ENCODE data around the gene NOTCH2.

Gene NOTCH2

DNA sequence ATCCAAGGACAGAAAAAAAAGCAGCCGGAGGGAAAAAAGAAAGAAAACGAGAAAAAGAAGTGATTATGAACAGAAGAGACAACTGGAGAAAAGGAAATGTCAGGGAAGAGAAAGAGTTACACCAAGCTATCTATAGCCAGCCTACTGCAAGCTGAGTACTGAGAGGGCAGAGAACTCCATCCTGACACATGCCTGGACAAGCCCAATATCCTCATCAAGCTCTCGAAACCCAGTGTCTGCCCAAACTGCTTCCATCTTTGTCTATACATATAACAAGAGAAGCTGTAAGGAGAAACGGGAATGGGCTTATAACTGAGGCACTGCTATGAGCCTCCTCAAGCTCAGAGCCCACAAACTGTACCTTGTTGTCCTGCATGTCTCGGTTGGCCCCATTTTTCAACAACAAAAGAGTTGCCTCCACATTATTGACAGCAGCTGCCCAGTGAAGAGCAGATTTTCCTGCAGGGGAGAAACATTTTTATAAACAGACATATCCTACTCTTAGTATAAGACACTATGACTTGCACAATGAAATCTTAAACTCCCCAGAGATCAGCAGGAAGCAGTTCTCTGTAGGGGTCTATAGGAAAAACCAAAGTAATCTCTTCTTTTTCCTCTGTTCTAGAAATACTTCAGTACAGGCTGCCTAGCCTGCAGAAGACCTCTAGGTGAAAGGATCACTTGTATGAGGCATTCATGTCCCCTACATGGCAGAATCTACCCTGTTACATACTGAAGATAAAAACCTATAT lies 152.0 kb downstream of the NOTCH2 start:
- Histone ChIP-seq H3K4me1 (ENCODE audit: control insufficient read depth, insufficient read depth, low read length) (no peaks in the 10 kb centered on the region), H3K36me3 (ENCODE audit: control insufficient read depth in 2 of 2, insufficient read depth in 1 of 2, low read length in 2 of 2) (peaks cover 22 to 99% of the 10 kb centered on the region in 2 experiments), H3K9me3 (ENCODE audit: control insufficient read depth, insufficient read depth, low read depth, low read length) (no peaks in the 10 kb centered on the region), H3K4me3 (ENCODE audit: low read depth, low read length) (no peak overlapping the region), H3K27ac (ENCODE audit: extremely low read depth, low read depth, low read length) (no peak overlapping the region)
- ChIA-PET POLR2A (interaction anchor here (1.2 kb wide), 1 partner anchor 28 kb away, joined by 3 read pairs; no protein-coding TSS in a partner anchor), CTCF (no interaction called here)
- no peak for TF ChIP-seq BCL11A (tag by site-specific recombination; IDR thresholded peaks at IDR 0.05; ENCODE audit: low read depth)
- no peak for TF ChIP-seq ZNF548 (tag by site-specific recombination; IDR thresholded peaks at IDR 0.05)
- TF ChIP-seq ZNF24 (tag by site-specific recombination; IDR thresholded peaks at IDR 0.05) = no peak
- TF ChIP-seq ZNF311 (tag by site-specific recombination; IDR thresholded peaks at IDR 0.05; ENCODE audit: borderline replicate concordance) = no peak
- TF ChIP-seq MYNN (tag by site-specific recombination; IDR thresholded peaks at IDR 0.05; ENCODE audit: borderline replicate concordance) = no peak
- TF ChIP-seq SALL2 (tag by site-specific recombination; IDR thresholded peaks at IDR 0.05; ENCODE audit: borderline replicate concordance) = no peak
- TF ChIP-seq ZNF354C (tag by site-specific recombination; IDR thresholded peaks at IDR 0.05; ENCODE audit: borderline replicate concordance, low read depth) = no peak
- no peak for TF ChIP-seq ZNF544 (tag by site-specific recombination; IDR thresholded peaks at IDR 0.05)
- no peak for TF ChIP-seq ZNF341 (tag by site-specific recombination; IDR thresholded peaks at IDR 0.05; ENCODE audit: low read depth)

DNA sequence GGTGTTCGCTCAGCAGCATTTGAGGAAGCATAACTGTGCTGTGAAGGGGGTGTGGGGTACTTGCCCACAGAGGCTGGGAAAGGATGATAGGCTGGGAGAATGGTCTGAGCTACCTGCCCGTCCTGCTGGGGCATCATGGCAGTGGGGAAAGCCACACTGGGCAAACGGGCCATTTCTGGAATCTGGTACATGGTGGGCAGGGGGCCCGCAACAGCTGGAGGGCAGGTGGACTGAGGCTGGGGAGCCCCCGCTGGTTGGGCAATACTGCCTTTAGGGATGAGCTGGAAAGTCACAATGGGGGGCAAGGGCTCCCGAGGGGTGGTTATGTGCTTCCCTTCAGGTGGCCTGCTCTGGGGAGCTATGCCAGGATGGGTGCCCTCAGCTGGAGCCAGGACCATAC lies 153.9 kb downstream of the NOTCH2 start:
- no peaks in the 10 kb centered on the region for H3K4me1 ChIP-seq (ENCODE audit: control insufficient read depth, insufficient read depth, low read length)
- H3K36me3 ChIP-seq (ENCODE audit: control insufficient read depth in 2 of 2, insufficient read depth in 1 of 2, low read length in 2 of 2) = peaks cover 17 to 80% of the 10 kb centered on the region in 2 experiments
- POLR2A ChIA-PET = no interaction called here
- H3K27ac ChIP-seq (ENCODE audit: extremely low read depth, low read depth, low read length) = no peak overlapping the region
- H3K4me3 ChIP-seq (ENCODE audit: low read depth, low read length) = no peak overlapping the region
- no peak for TF ChIP-seq ZNF157 (tag by site-specific recombination; IDR thresholded peaks at IDR 0.05)
- H3K9me3 ChIP-seq (ENCODE audit: control insufficient read depth, insufficient read depth, low read depth, low read length) = no peaks in the 10 kb centered on the region
- CTCF ChIA-PET = no interaction called here

DNA sequence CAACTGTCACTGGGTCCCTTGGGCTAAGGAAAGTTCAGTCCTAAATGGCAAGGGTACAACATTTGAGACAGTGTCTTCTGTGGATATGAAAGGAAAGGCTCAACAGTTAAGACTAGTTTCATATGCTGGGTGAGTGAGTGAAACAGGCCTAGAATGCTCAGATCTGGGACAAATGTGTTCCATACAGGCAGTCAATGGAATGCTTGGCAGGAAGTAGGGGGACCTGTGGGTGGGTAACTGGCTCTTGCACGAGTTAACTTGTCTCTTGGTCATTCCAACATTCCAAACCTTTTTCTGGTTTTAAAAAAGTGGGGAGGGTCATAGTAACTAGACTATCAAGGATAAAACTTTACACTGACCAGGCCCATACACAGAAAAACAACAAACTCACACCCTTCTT lies 155.4 kb downstream of the NOTCH2 start:
- peaks cover 17 to 68% of the 10 kb centered on the region in 2 experiments for H3K36me3 ChIP-seq (ENCODE audit: control insufficient read depth in 2 of 2, insufficient read depth in 1 of 2, low read length in 2 of 2)
- CTCF ChIA-PET = no interaction called here

More for the DNA sequence above, 155.4 kb downstream of the NOTCH2 start:
- POLR2A ChIA-PET = no interaction called here
- H3K4me3 ChIP-seq (ENCODE audit: low read depth, low read length) = no peak overlapping the region
- no peak overlapping the region for H3K27ac ChIP-seq (ENCODE audit: extremely low read depth, low read depth, low read length)
- TF ChIP-seq, protein P1, sequence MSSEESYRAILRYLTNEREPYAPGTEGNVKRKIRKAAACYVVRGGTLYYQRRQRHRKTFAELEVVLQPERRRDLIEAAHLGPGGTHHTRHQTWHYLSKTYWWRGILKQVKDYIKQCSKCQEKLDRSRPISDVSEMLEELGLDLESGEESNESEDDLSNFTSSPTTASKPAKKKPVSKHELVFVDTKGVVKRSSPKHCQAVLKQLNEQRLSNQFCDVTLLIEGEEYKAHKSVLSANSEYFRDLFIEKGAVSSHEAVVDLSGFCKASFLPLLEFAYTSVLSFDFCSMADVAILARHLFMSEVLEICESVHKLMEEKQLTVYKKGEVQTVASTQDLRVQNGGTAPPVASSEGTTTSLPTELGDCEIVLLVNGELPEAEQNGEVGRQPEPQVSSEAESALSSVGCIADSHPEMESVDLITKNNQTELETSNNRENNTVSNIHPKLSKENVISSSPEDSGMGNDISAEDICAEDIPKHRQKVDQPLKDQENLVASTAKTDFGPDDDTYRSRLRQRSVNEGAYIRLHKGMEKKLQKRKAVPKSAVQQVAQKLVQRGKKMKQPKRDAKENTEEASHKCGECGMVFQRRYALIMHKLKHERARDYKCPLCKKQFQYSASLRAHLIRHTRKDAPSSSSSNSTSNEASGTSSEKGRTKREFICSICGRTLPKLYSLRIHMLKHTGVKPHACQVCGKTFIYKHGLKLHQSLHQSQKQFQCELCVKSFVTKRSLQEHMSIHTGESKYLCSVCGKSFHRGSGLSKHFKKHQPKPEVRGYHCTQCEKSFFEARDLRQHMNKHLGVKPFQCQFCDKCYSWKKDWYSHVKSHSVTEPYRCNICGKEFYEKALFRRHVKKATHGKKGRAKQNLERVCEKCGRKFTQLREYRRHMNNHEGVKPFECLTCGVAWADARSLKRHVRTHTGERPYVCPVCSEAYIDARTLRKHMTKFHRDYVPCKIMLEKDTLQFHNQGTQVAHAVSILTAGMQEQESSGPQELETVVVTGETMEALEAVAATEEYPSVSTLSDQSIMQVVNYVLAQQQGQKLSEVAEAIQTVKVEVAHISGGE (tag by site-specific recombination; conservative IDR thresholded peaks at IDR 0.05; ENCODE audit: low read depth) = no peak
- no peak for TF ChIP-seq WT1 (tag by site-specific recombination; IDR thresholded peaks at IDR 0.05)
- TF ChIP-seq ZNF23 (tag by site-specific recombination; IDR thresholded peaks at IDR 0.05; ENCODE audit: borderline replicate concordance) = no peak
- TF ChIP-seq ZNF155 (tag by site-specific recombination; IDR thresholded peaks at IDR 0.05) = no peak
- no peak for TF ChIP-seq ZNF791 (tag by site-specific recombination; IDR thresholded peaks at IDR 0.05)
- no peak for TF ChIP-seq ZNF510 (tag by site-specific recombination; IDR thresholded peaks at IDR 0.05; ENCODE audit: insufficient replicate concordance)
- no peak for TF ChIP-seq ZNF121 (tag by site-specific recombination; IDR thresholded peaks at IDR 0.05)
- TF ChIP-seq ZEB2 (tag by site-specific recombination; IDR thresholded peaks at IDR 0.05) = no peak
- TF ChIP-seq ZNF394 (tag by site-specific recombination; IDR thresholded peaks at IDR 0.05; ENCODE audit: borderline replicate concordance) = no peak
- TF ChIP-seq KLF7 (tag by site-specific recombination; IDR thresholded peaks at IDR 0.05; ENCODE audit: borderline replicate concordance) = no peak
- no peaks in the 10 kb centered on the region for H3K9me3 ChIP-seq (ENCODE audit: control insufficient read depth, insufficient read depth, low read depth, low read length)
- H3K4me1 ChIP-seq (ENCODE audit: control insufficient read depth, insufficient read depth, low read length) = no peaks in the 10 kb centered on the region
